Endothelial cell of umbilical vein (primary cell): ENCODE measurements around the gene APOO. TPM values are rescaled to one million over a fixed set of nuclear protein-coding genes. Genes with fewer than 3 reads are reported as not detected.
"Not testable (repeated sequence)": the region's sequence is repeated elsewhere in the genome, so short reads cannot be mapped to it uniquely, and the experiment has no call there.

ENCODE experiments used
- BruUV-seq: library from RNA; stranded (reverse); fragments of 400-500 nt; replicated peaks from 2 replicates; lab custom pipeline; 2021; lab: Mats Ljungman, UMichigan
- CTCF ChIA-PET: fragments of 300-600, 350-600 bp; sonication (Branson Sonifier 250); formaldehyde crosslinking; loops from one replicate; lab custom pipeline; 2021; ENCODE audit warnings: antibody characterized with exemption, inconsistent platforms; lab: Charles Lee
- POLR2A ChIA-PET: fragments of 300-600, 350-600 bp; sonication (Branson Sonifier 250); formaldehyde crosslinking; loops from one replicate; lab custom pipeline; 2021; ENCODE audit warnings: antibody characterized with exemption, inconsistent platforms; lab: Charles Lee
- DNase-seq: peaks from one replicate; pipeline ENCODE4 v3.0.0-alpha.2; 2011; ENCODE audit warnings: low read depth, low spot score
- FAIRE-seq: peaks from 2 replicates; lab custom pipeline; 2011; peaks lifted over from hg19 to GRCh38; lab: Jason Lieb, UNC
- H2AFZ ChIP-seq: 2 replicates; pipeline ENCODE4 v1.6.0; 2012; ENCODE audit warnings: low read depth, low read length, control low read depth, inconsistent platforms
- H3K27ac ChIP-seq: 2 replicates; pipeline ENCODE4 v1.5.1; 2011; ENCODE audit warnings: low read depth, mild to moderate bottlenecking, control low read depth, low read length, moderate library complexity; ENCODE audit not compliant: insufficient read depth
- H3K27me3 ChIP-seq, 2 experiments: 2 replicates each; pipeline versions ENCODE4 v1.6.0 to v1.6.1; 2011; ENCODE audit warnings: low read length in 2 of 2, mixed read lengths in 1 of 2; ENCODE audit not compliant: control insufficient read depth in 2 of 2, insufficient read depth in 2 of 2
- H3K36me3 ChIP-seq, 2 experiments: 2 replicates in 1 of 2; 3 replicates in 1 of 2; pipeline ENCODE4 v1.5.1; 2011; ENCODE audit warnings: low read length in 2 of 2, mild to moderate bottlenecking in 1 of 2, moderate library complexity in 1 of 2; ENCODE audit not compliant: control insufficient read depth in 2 of 2, insufficient read depth in 2 of 2; ENCODE audit errors: extremely low read depth in 1 of 2
- H3K4me1 ChIP-seq: 3 replicates; pipeline ENCODE4 v1.5.1; 2011; ENCODE audit warnings: mild to moderate bottlenecking, low read length; ENCODE audit not compliant: control insufficient read depth, insufficient read depth; ENCODE audit errors: extremely low read depth
- H3K4me2 ChIP-seq: 2 replicates; pipeline ENCODE4 v1.6.1; 2011; ENCODE audit warnings: low read length, control low read depth, mixed read lengths; ENCODE audit not compliant: insufficient read depth
- H3K4me3 ChIP-seq, 3 experiments: fragments of 200-600 bp in 1 of 3; sonication (generic), shearing (Covaris generic) in 1 of 3; replicated peaks in 1 of 3; 2 replicates each; pipeline ENCODE4 v1.5.1; 2011 to 2016; ENCODE audit warnings: control low read depth in 3 of 3, low read length in 3 of 3, mild to moderate bottlenecking in 2 of 3, inconsistent platforms in 1 of 3, low read depth in 1 of 3, moderate library complexity in 1 of 3; ENCODE audit not compliant: insufficient read depth in 1 of 3
- H3K79me2 ChIP-seq: 2 replicates; pipeline ENCODE4 v1.6.0; 2012; ENCODE audit warnings: low read length, inconsistent platforms; ENCODE audit not compliant: control insufficient read depth, insufficient read depth
- H3K9ac ChIP-seq: replicated peaks from 2 replicates; pipeline ENCODE3; 2011; ENCODE audit warnings: low read length, control low read depth; ENCODE audit not compliant: insufficient read depth; ENCODE audit errors: extremely low read depth
- H3K9me1 ChIP-seq: replicated peaks from 3 replicates; pipeline ENCODE4 v1.6.0; 2011; ENCODE audit warnings: mild to moderate bottlenecking, low read length; ENCODE audit not compliant: control insufficient read depth, insufficient read depth; ENCODE audit errors: extremely low read depth
- H3K9me3 ChIP-seq: replicated peaks from 2 replicates; pipeline ENCODE4 v1.5.1; 2012; ENCODE audit warnings: low read length, inconsistent platforms; ENCODE audit not compliant: control insufficient read depth, insufficient read depth
- H4K20me1 ChIP-seq: replicated peaks from 2 replicates; pipeline ENCODE3; 2011; ENCODE audit warnings: mild to moderate bottlenecking, low read length; ENCODE audit not compliant: control insufficient read depth, insufficient read depth; ENCODE audit errors: extremely low read depth
- EZH2 ChIP-seq: IDR thresholded peaks from 2 replicates; pipeline ENCODE4 v1.6.1; 2012; ENCODE audit warnings: borderline replicate concordance, low read depth, mild to moderate bottlenecking, moderate library complexity, low read length, inconsistent platforms; ENCODE audit not compliant: severe bottlenecking
- FOS ChIP-seq: IDR thresholded peaks from 2 replicates; pipeline ENCODE4 v1.6.1; 2011; ENCODE audit warnings: mild to moderate bottlenecking, low read length, moderate library complexity, borderline replicate concordance; ENCODE audit not compliant: insufficient read depth
- GATA2 ChIP-seq: IDR thresholded peaks from 2 replicates; pipeline ENCODE4 v1.7.0; 2011; ENCODE audit warnings: low read depth, mild to moderate bottlenecking, moderate library complexity, mixed read lengths, low read length; ENCODE audit not compliant: insufficient read length, insufficient read depth
- JUN ChIP-seq: IDR thresholded peaks from 2 replicates; pipeline ENCODE4 v1.6.1; 2011; ENCODE audit warnings: borderline replicate concordance, low read depth; ENCODE audit not compliant: insufficient read length, insufficient read depth
- MAX ChIP-seq: IDR thresholded peaks from 2 replicates; pipeline ENCODE4 v1.6.1; 2011; ENCODE audit not compliant: insufficient read depth, insufficient read length
- MYC ChIP-seq: IDR thresholded peaks from one replicate; pipeline ENCODE4 v1.6.1; 2011; ENCODE audit warnings: mild to moderate bottlenecking, low read depth, low read length
- POLR2A ChIP-seq: IDR thresholded peaks from 2 replicates; pipeline ENCODE4 v1.6.1; 2012; ENCODE audit warnings: low read depth, mild to moderate bottlenecking, control low read depth, low read length
- POLR2AphosphoS5 ChIP-seq: IDR thresholded peaks from 2 replicates; pipeline ENCODE4 v1.6.1; 2012; ENCODE audit warnings: low read depth, mild to moderate bottlenecking, control low read depth, low read length, moderate library complexity; ENCODE audit not compliant: insufficient read depth
- dilution Hi-C: fragments of 300-500 bp; cut with MboI; formaldehyde crosslinking; loops from one replicate; pipeline ENCODE4 v1.15.0; 2019; ENCODE audit warnings: low sequenced_read_pairs; ENCODE audit not compliant: extremely low pct_ligation_motif_present
- intact Hi-C: fragments of 100-400 bp; cut with micrococcal nuclease; formaldehyde crosslinking; loops from one replicate; pipeline ENCODE4 v1.10.0; 2022
- polyA plus RNA-seq, 4 experiments: library from polyadenylated mRNA; depleted of rRNA in 3 of 4; stranded (reverse) in 3 of 4; unstranded in 1 of 4; fragments of >200 nt; gene quantifications; 2 replicates each; pipeline versions ENCODE4 v1.2.1 to v1.2.3, GENCODE V29; 2011 to 2012; ENCODE audit warnings: missing spikeins in 1 of 4
- total RNA-seq: library from RNA; stranded (reverse); gene quantifications from 2 replicates; pipeline ENCODE4 v1.2.3, GENCODE V29; 2021
- TF ChIP-seq, protein P1 (sequence below), 2 donors: IDR thresholded peaks; 1 replicate in 1 of 2; 2 replicates in 1 of 2; pipeline ENCODE4 v1.5.1; 2011; ENCODE audit warnings: low read length in 2 of 2, mild to moderate bottlenecking in 2 of 2, moderate library complexity in 2 of 2, control low read depth in 1 of 2, inconsistent platforms in 1 of 2, low read depth in 1 of 2; ENCODE audit not compliant: insufficient read depth in 1 of 2; ENCODE audit errors: extremely low read depth in 1 of 2

APOO gene
- total and polyA plus RNA-seq, 2 donors (not counting 3 experiments of a cell fraction or from before 2014, with no cell fraction given), result 9.8 to 24.3 TPM

- intact Hi-C loops, H3K9me3 ChIP-seq, H3K4me2 ChIP-seq, H3K4me3 ChIP-seq, H3K9ac ChIP-seq, H3K79me2 ChIP-seq, H2AFZ ChIP-seq, H3K9me1 ChIP-seq, BruUV-seq, FAIRE-seq, dilution Hi-C loops, H3K27me3 ChIP-seq, H4K20me1 ChIP-seq, DNase-seq, H3K36me3 ChIP-seq: not testable (repeated sequence)
- CTCF ChIA-PET, result interaction anchor here (0.9 kb wide), 1 partner anchor 114 kb away, joined by 3 read pairs; the partner anchor contains the start of gene SAT1
- POLR2A ChIA-PET, result interaction anchor here (3.6 kb wide), 1 partner anchor 113 kb away, joined by 25 read pairs; the partner anchor contains the start of gene SAT1
- H3K4me1 ChIP-seq, result peaks cover 39% of the 10 kb centered on the region
- H3K27ac ChIP-seq, result peak overlapping the region; percentile 45
These were observed 11.2 kb downstream of the APOO start for GRCh38 chrX:23896539-23896938.

DNA sequence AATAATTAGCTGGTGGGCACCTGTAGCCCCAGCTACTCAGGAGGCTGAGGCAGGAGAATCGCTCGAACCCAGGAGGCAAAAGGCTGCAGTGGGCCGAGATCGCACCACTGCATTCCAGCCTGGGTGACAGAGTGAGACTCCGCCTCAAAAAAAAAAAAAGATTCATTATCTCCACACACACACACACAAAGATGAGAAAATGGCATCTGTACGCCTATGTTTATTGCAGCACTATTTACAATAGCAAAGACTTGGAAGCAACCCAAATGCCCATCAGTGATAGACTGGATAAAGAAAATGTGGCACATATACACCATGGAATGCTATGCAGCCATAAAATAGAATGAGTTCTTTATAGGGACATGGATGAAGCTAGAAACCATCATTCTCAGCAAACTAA, 12.7 kb downstream of the APOO start:
- BruUV-seq, H3K4me3 ChIP-seq, dilution Hi-C loops, intact Hi-C loops, DNase-seq, H3K9ac ChIP-seq, H3K27ac ChIP-seq, H3K79me2 ChIP-seq, H3K27me3 ChIP-seq, H2AFZ ChIP-seq, H3K9me1 ChIP-seq, H4K20me1 ChIP-seq, H3K4me2 ChIP-seq, H3K36me3 ChIP-seq, CTCF ChIA-PET, FAIRE-seq, POLR2A ChIA-PET, H3K9me3 ChIP-seq: not testable (repeated sequence)
- H3K4me1 ChIP-seq, result peaks cover 25% of the 10 kb centered on the region

- H3K9me3 ChIP-seq, result no peaks in the 10 kb centered on the region
- no TSS peak for BruUV-seq
- dilution Hi-C loops (no loop called here), intact Hi-C loops (no loop called here)
- no peaks in the 10 kb centered on the region for H3K79me2 ChIP-seq
- H3K4me3 ChIP-seq, result no peak overlapping the region
- CTCF ChIA-PET, result no interaction called here
- H3K27me3 ChIP-seq, result no peaks in the 10 kb centered on the region
- H3K36me3 ChIP-seq, result no peaks in the 10 kb centered on the region
- no peak overlapping the region for H3K4me2 ChIP-seq
- H3K27ac ChIP-seq, result no peak overlapping the region
- no peaks in the 10 kb centered on the region for H4K20me1 ChIP-seq
- no peak overlapping the region for H2AFZ ChIP-seq
- DNase-seq (no peak), FAIRE-seq (no peak)
- POLR2A ChIA-PET, result no interaction called here
- H3K9me1 ChIP-seq, result no peaks in the 10 kb centered on the region
- H3K4me1 ChIP-seq, result no peaks in the 10 kb centered on the region
- H3K9ac ChIP-seq, result no peak overlapping the region
- TF ChIP-seq FOS (no peak), POLR2A (no peak), MYC (no peak), MAX (no peak), EZH2 (no peak), POLR2AphosphoS5 (no peak), JUN (no peak), GATA2 (no peak)
- TF ChIP-seq, protein P1, sequence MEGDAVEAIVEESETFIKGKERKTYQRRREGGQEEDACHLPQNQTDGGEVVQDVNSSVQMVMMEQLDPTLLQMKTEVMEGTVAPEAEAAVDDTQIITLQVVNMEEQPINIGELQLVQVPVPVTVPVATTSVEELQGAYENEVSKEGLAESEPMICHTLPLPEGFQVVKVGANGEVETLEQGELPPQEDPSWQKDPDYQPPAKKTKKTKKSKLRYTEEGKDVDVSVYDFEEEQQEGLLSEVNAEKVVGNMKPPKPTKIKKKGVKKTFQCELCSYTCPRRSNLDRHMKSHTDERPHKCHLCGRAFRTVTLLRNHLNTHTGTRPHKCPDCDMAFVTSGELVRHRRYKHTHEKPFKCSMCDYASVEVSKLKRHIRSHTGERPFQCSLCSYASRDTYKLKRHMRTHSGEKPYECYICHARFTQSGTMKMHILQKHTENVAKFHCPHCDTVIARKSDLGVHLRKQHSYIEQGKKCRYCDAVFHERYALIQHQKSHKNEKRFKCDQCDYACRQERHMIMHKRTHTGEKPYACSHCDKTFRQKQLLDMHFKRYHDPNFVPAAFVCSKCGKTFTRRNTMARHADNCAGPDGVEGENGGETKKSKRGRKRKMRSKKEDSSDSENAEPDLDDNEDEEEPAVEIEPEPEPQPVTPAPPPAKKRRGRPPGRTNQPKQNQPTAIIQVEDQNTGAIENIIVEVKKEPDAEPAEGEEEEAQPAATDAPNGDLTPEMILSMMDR (IDR thresholded peaks at IDR 0.05; ENCODE audit: extremely low read depth in 1 of 2, insufficient read depth in 1 of 2, low read depth in 1 of 2, low read length in 2 of 2), result no peak
These were observed 16.8 kb downstream of the APOO start for GRCh38 chrX:23890933-23891332.
